ENCODE data around the gene OTC. TPM values are rescaled to one million over a fixed set of nuclear protein-coding genes. Genes with fewer than 3 reads are reported as not detected.

OTC gene
- total RNA-seq, 1 donor from 2014 or later, result not detected

DNA sequence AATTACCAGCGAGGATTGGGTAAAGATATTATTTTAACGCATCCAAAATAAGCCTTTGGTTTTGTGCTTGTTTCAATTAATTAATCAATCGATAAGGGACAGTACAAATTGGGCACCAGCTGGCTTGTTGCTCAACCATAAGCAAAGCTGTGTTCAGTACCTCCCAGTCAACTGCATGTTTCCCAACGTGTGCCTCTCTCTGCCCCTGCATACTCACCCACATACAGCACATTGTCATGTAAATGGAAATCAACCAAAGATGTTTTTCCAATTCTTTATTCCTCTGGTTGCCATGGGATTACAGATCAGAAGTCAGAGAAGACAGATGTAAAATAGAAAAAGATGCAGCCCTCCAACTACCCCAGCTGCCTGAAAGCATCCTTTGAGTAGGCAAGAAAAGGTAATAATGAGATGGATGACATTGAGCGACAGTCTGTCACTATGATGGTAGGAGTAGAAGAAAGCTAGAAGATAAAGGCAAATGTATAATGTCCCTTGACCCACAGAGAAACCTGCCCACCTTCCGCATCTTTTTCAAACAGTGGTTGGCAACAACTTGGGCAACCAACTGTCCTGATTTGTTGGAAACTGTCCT, 116.3 kb downstream of the OTC start:
- DNase-seq (ENCODE audit: low spot score), result no peak

Other genes starting within 250 kb of the OTC start
- gene SRPX, start 131.7 kb upstream of the OTC start, total RNA-seq, result 46.1 TPM
- 31.4 TPM for gene RPGR, start 25.1 kb upstream of the OTC start, total RNA-seq
- 47.0 TPM for gene TSPAN7, start 208.9 kb downstream of the OTC start, total RNA-seq

Measured in ureter (tissue), 1 donor.